RWPE2 (cell line): ENCODE measurements around the gene IFI35.

Experiments used
- ATAC-seq: fragments of 200-7000 bp; cut with Tn5 transposase; 3 replicates; pipeline ENCODE4 v1.9.1; 2021; ENCODE audit warnings: low read depth
- DNase-seq: peaks from one replicate; pipeline ENCODE4 v3.0.0-alpha.2; 2020; ENCODE audit warnings: low spot score
- H3K27ac ChIP-seq: fragments of 450-650 bp; 2 replicates; pipeline ENCODE4 v1.5.1; 2017; ENCODE audit warnings: mild to moderate bottlenecking; ENCODE audit not compliant: poor library complexity, severe bottlenecking
- H3K27me3 ChIP-seq: fragments of 250-450 bp; sonication (Bioruptor Pico); 2 replicates; pipeline ENCODE4 v1.5.1; 2021; ENCODE audit warnings: mild to moderate bottlenecking, moderate library complexity; ENCODE audit not compliant: insufficient read depth, poor library complexity, severe bottlenecking
- H3K36me3 ChIP-seq: fragments of 250-450 bp; sonication (Bioruptor Pico); 2 replicates; pipeline ENCODE4 v1.5.1; 2020; ENCODE audit warnings: low read depth, mild to moderate bottlenecking, moderate library complexity
- H3K4me1 ChIP-seq: fragments of 250-450 bp; sonication (Bioruptor Pico); 2 replicates; pipeline ENCODE4 v1.5.1; 2021; ENCODE audit warnings: mild to moderate bottlenecking, moderate library complexity; ENCODE audit not compliant: insufficient read depth, poor library complexity, severe bottlenecking
- H3K4me3 ChIP-seq: fragments of 250-450 bp; sonication (Bioruptor Pico); 2 replicates; pipeline ENCODE4 v1.5.1; 2021; ENCODE audit warnings: mild to moderate bottlenecking, moderate library complexity; ENCODE audit not compliant: severe bottlenecking
- H3K9me3 ChIP-seq: fragments of 250-450 bp; sonication (Bioruptor Pico); 2 replicates; pipeline ENCODE4 v1.5.1; 2021; ENCODE audit warnings: mild to moderate bottlenecking, moderate library complexity; ENCODE audit not compliant: severe bottlenecking
- CTCF ChIP-seq: fragments of 450-650 bp; IDR thresholded peaks from one replicate; pipeline ENCODE4 v1.5.1; 2017; ENCODE audit warnings: mild to moderate bottlenecking, moderate library complexity; ENCODE audit not compliant: poor library complexity, severe bottlenecking

IFI35 gene

GRCh38 chr17:43014649-43015542, 8.3 kb downstream of the IFI35 start:
- H3K27me3 ChIP-seq, result no peaks in the 10 kb centered on the region
- no peak overlapping the region for H3K4me3 ChIP-seq
- H3K36me3 ChIP-seq, result peaks cover 25% of the 10 kb centered on the region
- no peak for DNase-seq
- no peak; the same call in 2 of the 3 replicates for ATAC-seq
- TF ChIP-seq CTCF, result no peak
- no peak overlapping the region for H3K27ac ChIP-seq
- H3K4me1 ChIP-seq, result no peaks in the 10 kb centered on the region
- no peaks in the 10 kb centered on the region for H3K9me3 ChIP-seq

GRCh38 chr17:43015579-43015978, 9.0 kb downstream of the IFI35 start:
- no peak for TF ChIP-seq CTCF
- Histone ChIP-seq H3K9me3 (no peaks in the 10 kb centered on the region), H3K4me3 (no peak overlapping the region), H3K27ac (no peak overlapping the region), H3K27me3 (no peaks in the 10 kb centered on the region), H3K4me1 (no peaks in the 10 kb centered on the region), H3K36me3 (peaks cover 25% of the 10 kb centered on the region)
- ATAC-seq (no peak), DNase-seq (no peak)

GRCh38 chr17:43016216-43016615, 9.6 kb downstream of the IFI35 start:
- H3K4me1 ChIP-seq, result no peaks in the 10 kb centered on the region
- ATAC-seq, result no peak
- peaks cover 25% of the 10 kb centered on the region for H3K36me3 ChIP-seq
- no peak overlapping the region for H3K4me3 ChIP-seq
- no peak for DNase-seq
- no peak overlapping the region for H3K27ac ChIP-seq
- H3K27me3 ChIP-seq, result no peaks in the 10 kb centered on the region
- H3K9me3 ChIP-seq, result no peaks in the 10 kb centered on the region
- no peak for TF ChIP-seq CTCF

- H3K4me1 ChIP-seq, result no peaks in the 10 kb centered on the region
- no peak for TF ChIP-seq CTCF
- H3K36me3 ChIP-seq, result peaks cover 25% of the 10 kb centered on the region
- ATAC-seq (no peak), DNase-seq (no peak)
- no peaks in the 10 kb centered on the region for H3K27me3 ChIP-seq
- H3K9me3 ChIP-seq, result no peaks in the 10 kb centered on the region
- H3K4me3 ChIP-seq, result no peak overlapping the region
- no peak overlapping the region for H3K27ac ChIP-seq
Measured at GRCh38 chr17:43018008-43018853, 11.6 kb downstream of the IFI35 start.
